A673 (cell line): ENCODE results near the gene CBX4.

Experiments used
- EZH2 ChIP-seq: fragments of 200-600 bp; sonication (generic); IDR thresholded peaks from 2 replicates; pipeline ENCODE4 v1.6.1; 2017; ENCODE audit warnings: borderline replicate concordance, low read depth, mild to moderate bottlenecking, mixed read lengths, antibody characterized with exemption, low read length; ENCODE audit not compliant: poor library complexity, severe bottlenecking
- TF ChIP-seq, protein P1 (sequence below): fragments of 300-800, 200-600 bp; sonication (generic); conservative IDR thresholded peaks from 2 replicates; pipeline ENCODE4 v1.5.1; 2017; ENCODE audit warnings: low read depth, mild to moderate bottlenecking, antibody characterized with exemption, low read length, moderate library complexity, mixed read lengths

- TF ChIP-seq, protein P1, sequence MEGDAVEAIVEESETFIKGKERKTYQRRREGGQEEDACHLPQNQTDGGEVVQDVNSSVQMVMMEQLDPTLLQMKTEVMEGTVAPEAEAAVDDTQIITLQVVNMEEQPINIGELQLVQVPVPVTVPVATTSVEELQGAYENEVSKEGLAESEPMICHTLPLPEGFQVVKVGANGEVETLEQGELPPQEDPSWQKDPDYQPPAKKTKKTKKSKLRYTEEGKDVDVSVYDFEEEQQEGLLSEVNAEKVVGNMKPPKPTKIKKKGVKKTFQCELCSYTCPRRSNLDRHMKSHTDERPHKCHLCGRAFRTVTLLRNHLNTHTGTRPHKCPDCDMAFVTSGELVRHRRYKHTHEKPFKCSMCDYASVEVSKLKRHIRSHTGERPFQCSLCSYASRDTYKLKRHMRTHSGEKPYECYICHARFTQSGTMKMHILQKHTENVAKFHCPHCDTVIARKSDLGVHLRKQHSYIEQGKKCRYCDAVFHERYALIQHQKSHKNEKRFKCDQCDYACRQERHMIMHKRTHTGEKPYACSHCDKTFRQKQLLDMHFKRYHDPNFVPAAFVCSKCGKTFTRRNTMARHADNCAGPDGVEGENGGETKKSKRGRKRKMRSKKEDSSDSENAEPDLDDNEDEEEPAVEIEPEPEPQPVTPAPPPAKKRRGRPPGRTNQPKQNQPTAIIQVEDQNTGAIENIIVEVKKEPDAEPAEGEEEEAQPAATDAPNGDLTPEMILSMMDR = no peak
- no peak for TF ChIP-seq EZH2
Measured at GRCh38 chr17:79819534-79820276, 19.5 kb downstream of the CBX4 start.
